GM21526 (cell line): ENCODE data around the gene TAF1B.

Experiments
- ATAC-seq: cut with Tn5 transposase; IDR thresholded peaks from one replicate; pipeline ENCODE4 v1.9.1; 2021; ENCODE audit warnings: moderate library complexity; ENCODE audit not compliant: unreplicated experiment, low FRiP score

TAF1B gene

GRCh38 chr2:9937258-9937657, 94.0 kb downstream of the TAF1B start:
- no peak for ATAC-seq

GRCh38 chr2:9937968-9938367, 94.7 kb downstream of the TAF1B start:
- no peak for ATAC-seq

DNA sequence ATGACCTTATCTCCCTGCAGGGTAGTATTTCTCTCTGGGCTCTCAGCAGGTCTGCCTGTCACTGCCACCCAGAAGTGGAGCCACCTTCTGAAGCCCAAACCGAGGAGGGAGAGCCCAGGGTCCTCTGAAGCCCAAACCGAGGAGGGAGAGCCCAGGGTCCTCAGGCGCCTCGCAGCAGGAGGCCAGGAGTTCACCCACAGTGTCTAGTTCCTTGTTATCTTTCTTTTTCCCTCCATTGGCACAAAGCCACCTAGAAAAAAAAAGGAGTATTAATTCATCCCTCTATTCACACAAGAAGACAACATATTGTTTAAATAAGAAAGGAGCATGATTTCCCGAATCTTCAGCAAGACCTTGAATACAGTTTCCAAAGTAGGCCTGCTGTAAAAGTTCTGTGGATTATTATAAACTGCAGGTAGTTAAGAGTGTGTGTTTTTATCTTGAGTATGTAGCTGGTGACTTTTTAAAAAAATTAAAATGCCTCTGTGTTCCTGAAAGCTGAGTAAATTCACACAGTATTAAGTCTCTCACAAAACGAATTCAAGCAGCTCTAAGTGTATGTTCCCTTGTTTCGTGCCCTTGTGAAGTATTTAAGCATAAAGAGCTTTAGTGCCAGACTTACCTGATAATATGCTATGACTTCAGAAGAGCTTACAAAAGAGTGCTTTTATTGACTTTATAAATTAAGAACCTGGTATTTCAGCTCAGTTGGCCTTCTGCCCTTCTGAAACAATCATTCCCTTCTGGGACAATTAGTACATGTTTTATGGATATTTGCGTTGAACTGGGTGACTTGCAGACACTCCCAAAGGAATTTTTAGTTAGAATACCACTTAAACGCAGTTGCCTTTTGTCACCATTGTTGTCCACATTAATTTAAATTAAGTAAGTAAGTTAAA, 96.6 kb downstream of the TAF1B start:
- ATAC-seq = no peak

GRCh38 chr2:9941196-9941995, 98.1 kb downstream of the TAF1B start:
- no peak for ATAC-seq

GRCh38 chr2:9941996-9942390, 98.7 kb downstream of the TAF1B start:
- ATAC-seq = no peak

DNA sequence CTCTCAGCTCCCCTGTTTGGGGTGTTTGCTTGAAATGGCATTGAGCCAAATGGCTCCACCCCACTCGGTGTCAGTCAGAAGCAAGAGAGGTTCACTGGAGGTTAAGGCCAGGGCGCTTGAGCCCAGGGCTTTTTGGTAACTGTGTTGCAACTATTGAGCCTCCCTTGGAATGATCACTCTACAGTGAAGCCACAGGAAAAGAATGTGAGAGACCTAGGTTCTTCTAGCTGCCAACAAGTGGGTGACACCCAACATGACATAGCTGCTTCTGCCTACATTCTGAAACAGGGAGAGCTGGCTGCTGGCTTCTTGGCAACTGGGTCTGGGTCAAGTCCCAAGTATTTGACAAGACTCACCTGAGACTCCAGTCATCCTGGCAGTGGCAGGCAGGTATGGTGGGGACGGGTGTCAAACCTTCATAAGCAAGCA, 101.1 kb downstream of the TAF1B start:
- no peak for ATAC-seq

DNA sequence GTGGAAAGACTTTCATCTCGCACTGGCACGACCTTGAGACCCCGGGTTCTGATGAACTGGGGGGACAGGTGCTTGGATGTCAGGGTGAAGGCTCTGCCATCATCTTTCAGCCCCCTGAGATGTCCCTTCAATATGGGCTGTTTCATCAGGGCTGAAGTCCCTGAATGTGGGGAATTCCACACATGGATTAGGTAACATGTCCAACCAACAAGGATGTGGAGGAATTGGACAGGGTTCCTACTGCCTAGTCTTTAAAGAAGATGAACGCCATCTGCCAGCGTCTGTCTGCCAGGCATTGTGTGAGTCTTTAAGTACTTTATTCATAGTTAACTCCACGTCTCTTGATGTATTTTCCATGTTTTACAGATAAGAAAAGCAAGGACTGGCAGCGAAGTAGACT, 102.3 kb downstream of the TAF1B start:
- no peak for ATAC-seq

DNA sequence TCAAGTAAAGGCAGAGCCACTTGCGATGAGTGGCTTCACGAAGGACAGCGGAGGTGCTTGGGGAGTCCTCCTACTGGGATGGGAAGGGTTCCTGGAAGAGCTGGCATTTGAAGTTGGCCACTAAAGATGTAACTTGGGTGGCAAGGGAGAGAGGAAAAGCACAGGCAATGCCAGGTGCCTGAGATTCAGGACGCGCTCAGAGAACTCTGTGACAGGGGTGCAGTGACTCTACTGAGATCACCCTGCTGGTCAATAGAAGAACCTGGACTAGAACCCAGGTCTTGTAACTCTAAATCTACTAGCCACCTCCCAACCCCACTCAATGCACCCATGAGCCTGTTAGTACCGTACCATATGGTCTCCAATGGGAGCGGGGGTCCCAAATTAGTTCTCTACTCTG, 102.8 kb downstream of the TAF1B start:
- ATAC-seq = no peak

DNA sequence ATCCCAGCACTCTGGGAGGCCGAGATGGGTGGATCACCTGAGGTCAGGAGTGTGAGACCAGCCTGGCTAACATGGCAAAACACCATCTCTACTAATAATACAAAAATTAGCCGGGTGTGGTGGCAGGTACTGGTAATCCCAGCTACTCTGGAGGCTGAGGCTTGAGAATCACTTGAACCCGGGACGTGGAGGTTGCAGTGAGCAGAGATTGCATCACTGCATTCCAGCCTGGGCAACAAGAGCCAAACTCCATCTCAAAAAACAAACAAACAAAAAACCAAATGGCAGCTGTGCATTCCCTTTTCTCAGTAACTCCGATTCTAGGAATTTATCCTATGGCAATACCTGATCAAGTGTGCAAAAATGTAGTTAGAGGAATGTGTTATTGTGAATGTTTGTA, 103.5 kb downstream of the TAF1B start:
- ATAC-seq = no peak

- ATAC-seq = no peak
Observed at GRCh38 chr2:9948721-9949120, 105.4 kb downstream of the TAF1B start.

GRCh38 chr2:9949239-9949991, 106.1 kb downstream of the TAF1B start:
- no peak for ATAC-seq

- no peak for ATAC-seq
Observed at GRCh38 chr2:9949992-9950520, 106.8 kb downstream of the TAF1B start.

- peak; percentile 45 for ATAC-seq
Observed at GRCh38 chr2:9950521-9951271, 107.4 kb downstream of the TAF1B start.

DNA sequence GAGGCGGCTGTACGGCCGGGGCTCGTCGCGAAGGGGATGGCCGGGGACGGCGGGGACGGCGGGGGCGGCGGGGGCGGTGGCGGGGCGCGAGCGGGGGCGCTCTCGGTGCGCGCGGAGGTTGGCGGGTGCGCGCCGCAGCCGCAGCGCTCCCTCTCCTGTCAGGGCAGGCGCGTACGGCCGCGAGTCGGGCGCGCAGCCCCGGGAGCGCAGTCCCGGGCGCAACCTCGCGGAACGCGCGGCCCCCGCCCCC, 107.9 kb downstream of the TAF1B start:
- ATAC-seq = no peak

DNA sequence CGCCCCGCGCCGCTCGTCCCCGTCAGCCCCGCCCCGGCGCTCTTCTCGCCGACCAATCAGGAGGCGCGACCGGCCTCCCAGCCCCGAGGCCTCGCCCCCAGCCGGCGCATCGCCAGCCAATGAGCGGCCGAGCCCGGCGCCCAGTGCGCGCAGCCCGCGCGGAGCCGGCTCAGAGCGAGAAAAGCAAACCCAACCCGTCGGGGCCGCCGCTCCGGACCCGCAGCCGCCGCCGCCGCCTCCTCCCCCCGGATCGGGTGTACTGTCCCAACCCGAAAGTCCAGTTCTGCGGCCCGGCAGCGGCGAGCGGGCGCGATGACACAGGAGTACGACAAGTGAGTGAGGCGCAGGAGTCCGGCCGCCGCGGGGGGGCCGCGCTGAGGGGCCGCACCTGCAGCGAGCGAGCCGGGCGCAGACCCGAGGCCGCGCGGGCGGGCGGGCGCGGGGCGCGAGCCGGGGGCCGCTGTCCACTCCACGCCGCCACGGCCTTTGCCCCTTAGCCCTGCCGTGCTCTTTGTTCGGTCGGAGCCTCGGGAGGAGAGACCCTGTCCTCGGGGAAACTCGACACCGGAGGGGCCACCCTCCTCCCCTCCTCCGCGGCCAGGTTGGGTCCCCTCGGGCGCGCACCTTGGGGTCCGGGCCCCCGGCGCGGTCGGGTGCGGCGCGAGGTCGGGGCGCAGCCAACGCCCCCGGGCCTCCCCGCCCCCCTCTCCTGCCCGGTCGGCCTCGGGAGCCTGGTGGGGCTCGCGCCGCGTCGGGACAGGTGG, 108.4 kb downstream of the TAF1B start, which contains the start of gene GRHL1:
Gene GRHL1, plus strand, starts transcription at position 172 of the 764 bp plus-strand sequence. Its CDS starts 141 bp downstream, at position 313.
- ATAC-seq = peak; percentile 92

GRCh38 chr2:9952286-9952737, 109.0 kb downstream of the TAF1B start:
- ATAC-seq = no peak

DNA sequence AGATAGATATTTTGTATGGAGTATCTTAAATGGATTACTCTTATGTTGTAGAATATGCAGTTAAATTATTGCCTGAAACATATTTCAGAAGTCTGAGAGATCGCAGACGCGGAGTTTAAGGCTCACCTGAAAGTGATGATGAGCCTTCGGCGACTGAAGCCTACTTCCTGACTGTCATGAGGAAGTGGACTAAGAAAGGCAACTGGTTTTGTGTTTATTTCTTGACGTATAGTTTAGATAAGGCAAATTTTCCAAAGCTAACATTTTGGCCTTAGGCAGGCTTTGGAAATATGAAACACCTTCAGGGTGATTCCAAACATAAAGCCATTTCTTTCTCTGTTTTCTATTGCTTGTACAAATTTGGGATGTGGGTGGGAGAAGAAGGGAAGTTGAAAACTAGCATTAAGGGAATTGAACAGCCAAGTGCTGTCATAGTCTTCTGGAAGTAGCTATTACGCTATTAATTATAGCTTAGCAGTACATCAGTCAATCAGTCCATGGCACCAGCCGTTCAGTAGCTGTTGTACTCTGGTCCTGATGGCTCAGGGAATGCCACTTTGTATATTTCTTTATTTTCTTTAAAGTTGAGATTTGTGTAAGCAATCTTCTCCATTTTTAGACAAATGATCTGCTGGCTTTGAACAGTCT, 109.7 kb downstream of the TAF1B start:
- ATAC-seq = no peak

DNA sequence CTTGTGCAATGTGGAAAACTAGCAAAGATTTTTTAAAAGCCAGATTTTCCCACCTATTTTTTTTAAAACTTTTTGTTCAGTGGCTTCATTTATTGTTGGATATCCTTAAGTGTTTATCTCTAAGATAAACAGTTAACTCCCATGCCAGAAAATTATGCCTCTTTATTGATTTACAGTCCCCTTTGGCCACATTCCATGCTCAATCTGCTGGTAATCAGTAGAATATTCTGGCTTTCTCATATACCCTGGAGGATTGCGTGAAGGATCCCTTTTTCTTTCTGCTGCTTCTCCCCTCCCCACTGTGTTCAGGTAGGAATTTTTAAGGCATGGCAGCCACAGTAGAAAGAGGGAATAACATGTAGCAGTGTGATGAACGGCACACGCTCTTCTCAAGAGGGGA, 110.9 kb downstream of the TAF1B start:
- ATAC-seq = no peak

DNA sequence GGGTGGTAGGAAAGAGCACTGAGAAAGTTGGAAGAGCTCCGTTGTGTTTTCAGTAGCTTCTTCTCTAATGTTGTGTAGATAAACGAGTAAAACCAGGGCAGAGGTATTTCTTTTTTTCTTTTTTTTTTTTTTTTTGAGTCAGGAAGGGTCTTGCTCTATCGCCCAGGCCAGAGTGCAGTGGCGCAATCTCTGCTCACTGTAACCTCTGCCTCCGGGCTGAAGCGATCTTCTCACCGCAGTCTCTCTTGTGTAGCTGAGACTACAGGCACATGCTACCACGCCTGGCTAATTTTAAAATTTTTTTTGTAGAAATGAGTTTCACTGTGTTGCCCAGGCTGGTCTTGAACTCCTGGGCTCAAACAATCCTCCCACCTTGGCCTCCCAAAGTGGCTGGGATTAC, 114.8 kb downstream of the TAF1B start:
- ATAC-seq = no peak
